ENCODE results near the gene TMCC2. TPM values are rescaled to one million over a fixed set of nuclear protein-coding genes. Genes with fewer than 3 reads are reported as not detected.
A peak's percentile ranks its signal among the peaks of the same experiment; 100 is the strongest.

TMCC2 gene
- total RNA-seq, 1 experiment from 2014 or later: 2.7 TPM

DNA sequence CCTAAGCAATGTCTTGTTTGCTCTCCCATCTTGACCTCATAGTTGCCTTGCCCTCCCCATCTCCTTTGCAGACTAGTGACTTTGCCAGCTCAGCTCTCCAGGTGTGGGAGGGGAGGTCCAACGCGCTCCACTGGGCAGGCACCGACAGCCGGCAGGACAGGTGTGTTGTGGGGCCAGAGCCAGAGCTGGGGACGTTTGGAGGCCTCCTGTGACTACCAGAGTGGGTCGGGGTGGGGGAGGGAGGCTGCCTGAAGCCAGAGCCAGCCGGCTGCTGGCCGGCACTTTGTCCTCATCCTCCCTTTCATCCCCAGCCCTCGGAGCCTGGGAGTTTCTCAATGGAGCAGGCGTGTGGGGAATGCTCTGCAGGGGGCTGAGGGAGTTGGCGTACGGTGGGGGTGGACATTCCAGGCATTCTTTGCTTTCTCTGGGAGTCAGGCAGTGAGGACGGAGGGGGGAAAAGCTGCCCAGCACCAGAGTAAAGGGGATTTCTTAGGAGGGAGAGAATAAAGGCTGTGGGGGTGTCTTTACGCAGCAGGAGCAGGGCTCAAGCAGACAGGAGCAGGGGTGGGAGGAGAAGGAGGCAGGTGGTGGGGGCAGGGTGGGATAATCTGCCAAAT, 73.6 kb downstream of the TMCC2 start:
- BruUV-seq (replicated peaks): no TSS peak
- DNase-seq (ENCODE audit: low read depth, low spot score) (no peak), ATAC-seq (peak; percentile 57)
- ChIA-PET CTCF (interaction anchor here (1.8 kb wide), 1 partner anchor 34 kb away, joined by 4 read pairs; no protein-coding TSS in a partner anchor), POLR2A (interaction anchor here (0.6 to 1.4 kb wide), 2 partner anchors 30 to 31 kb away, joined by 3 read pairs; no protein-coding TSS in a partner anchor), RAD21 (ENCODE audit: low non-redundant PET in 1 of 2, low total read pairs in 2 of 2, uncharacterized antibody in 2 of 2, unreplicated experiment in 2 of 2) (interaction anchor here (0.6 to 1.9 kb wide), 3 partner anchors 16 to 19 kb away, joined by 6 to 8 read pairs (median 7); no protein-coding TSS in a partner anchor)
- H3K9me2 ChIP-seq (ENCODE audit: insufficient read depth): no peaks in the 10 kb centered on the region
- TF ChIP-seq SP1 (IDR thresholded peaks at IDR 0.05; ENCODE audit: low read depth): peak; percentile 21; the same call in 1 of the 2 replicates
- no peak for TF ChIP-seq TCF7L2 (IDR thresholded peaks at IDR 0.05; ENCODE audit: borderline replicate concordance, extremely low read depth, insufficient read depth, insufficient read length)
- no peak for TF ChIP-seq CEBPB (IDR thresholded peaks at IDR 0.05; ENCODE audit: low read depth)
- TF ChIP-seq, protein P1, sequence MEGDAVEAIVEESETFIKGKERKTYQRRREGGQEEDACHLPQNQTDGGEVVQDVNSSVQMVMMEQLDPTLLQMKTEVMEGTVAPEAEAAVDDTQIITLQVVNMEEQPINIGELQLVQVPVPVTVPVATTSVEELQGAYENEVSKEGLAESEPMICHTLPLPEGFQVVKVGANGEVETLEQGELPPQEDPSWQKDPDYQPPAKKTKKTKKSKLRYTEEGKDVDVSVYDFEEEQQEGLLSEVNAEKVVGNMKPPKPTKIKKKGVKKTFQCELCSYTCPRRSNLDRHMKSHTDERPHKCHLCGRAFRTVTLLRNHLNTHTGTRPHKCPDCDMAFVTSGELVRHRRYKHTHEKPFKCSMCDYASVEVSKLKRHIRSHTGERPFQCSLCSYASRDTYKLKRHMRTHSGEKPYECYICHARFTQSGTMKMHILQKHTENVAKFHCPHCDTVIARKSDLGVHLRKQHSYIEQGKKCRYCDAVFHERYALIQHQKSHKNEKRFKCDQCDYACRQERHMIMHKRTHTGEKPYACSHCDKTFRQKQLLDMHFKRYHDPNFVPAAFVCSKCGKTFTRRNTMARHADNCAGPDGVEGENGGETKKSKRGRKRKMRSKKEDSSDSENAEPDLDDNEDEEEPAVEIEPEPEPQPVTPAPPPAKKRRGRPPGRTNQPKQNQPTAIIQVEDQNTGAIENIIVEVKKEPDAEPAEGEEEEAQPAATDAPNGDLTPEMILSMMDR (IDR thresholded peaks at IDR 0.05 in 2 of 3, conservative IDR thresholded peaks at IDR 0.05 in 1 of 3; ENCODE audit: borderline replicate concordance in 1 of 3, insufficient read depth in 1 of 3, low read depth in 2 of 3, low read length in 2 of 3): no peak
- TF ChIP-seq EGR1 (IDR thresholded peaks at IDR 0.05; ENCODE audit: low read depth): peak; percentile 57
- TF ChIP-seq ZFX (IDR thresholded peaks at IDR 0.05): no peak
- TF ChIP-seq, protein P2, sequence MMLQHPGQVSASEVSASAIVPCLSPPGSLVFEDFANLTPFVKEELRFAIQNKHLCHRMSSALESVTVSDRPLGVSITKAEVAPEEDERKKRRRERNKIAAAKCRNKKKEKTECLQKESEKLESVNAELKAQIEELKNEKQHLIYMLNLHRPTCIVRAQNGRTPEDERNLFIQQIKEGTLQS (IDR thresholded peaks at IDR 0.05): no peak
- no peak for TF ChIP-seq ELF1 (IDR thresholded peaks at IDR 0.05; ENCODE audit: borderline replicate concordance, low read depth)
- TF ChIP-seq, protein P3, sequence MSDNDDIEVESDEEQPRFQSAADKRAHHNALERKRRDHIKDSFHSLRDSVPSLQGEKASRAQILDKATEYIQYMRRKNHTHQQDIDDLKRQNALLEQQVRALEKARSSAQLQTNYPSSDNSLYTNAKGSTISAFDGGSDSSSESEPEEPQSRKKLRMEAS (IDR thresholded peaks at IDR 0.05): no peak
- no peak for TF ChIP-seq EZH2phosphoT487 (IDR thresholded peaks at IDR 0.05; ENCODE audit: borderline replicate concordance)
- H2AFZ ChIP-seq (ENCODE audit: low read depth, low read length, poor library complexity, severe bottlenecking): no peak overlapping the region
- intact Hi-C loops (cut with micrococcal nuclease): no loop called here
- H3K4me2 ChIP-seq (ENCODE audit: low read length): peak overlapping the region; percentile 87
- no peaks in the 10 kb centered on the region for H3K27me3 ChIP-seq (ENCODE audit: insufficient read depth, low read length)
- peak overlapping the region; percentile 66 for H3K9ac ChIP-seq (ENCODE audit: low read length)
- H3K36me3 ChIP-seq (ENCODE audit: control insufficient read depth in 1 of 2, insufficient read depth in 2 of 2, low read length in 2 of 2): 0 out of 4 replicates have a peak, but pooled peaks cover 2 to 4% of the 10 kb centered on the region in 2 experiments
- peak overlapping the region; percentile 12 to 48 for H3K4me3 ChIP-seq (replicated peaks in 1 of 2; ENCODE audit: low read depth in 1 of 2, low read length in 2 of 2)
- H3K27ac ChIP-seq (ENCODE audit: low read depth, low read length): peak overlapping the region; percentile 74
- peaks cover 48 to 70% of the 10 kb centered on the region in 2 experiments for H3K4me1 ChIP-seq (ENCODE audit: control insufficient read depth in 1 of 2, insufficient read depth in 2 of 2, low read length in 2 of 2)
- no peaks in the 10 kb centered on the region for H4K20me1 ChIP-seq (ENCODE audit: insufficient read depth)
- no peaks in the 10 kb centered on the region for H3K79me2 ChIP-seq (ENCODE audit: insufficient read depth, low read length)
- no peaks in the 10 kb centered on the region for H3K9me3 ChIP-seq (ENCODE audit: control insufficient read depth in 1 of 2, insufficient read depth in 1 of 2, low read depth in 1 of 2, low read length in 2 of 2)
